Measurements from ENCODE around the gene TMEM150A. TPM values are rescaled to one million over a fixed set of nuclear protein-coding genes. Genes with fewer than 3 reads are reported as not detected.

The TMEM150A gene
- total and polyA plus RNA-seq, 2 of the 13 experiments (the other 11 are each of a cell fraction or from before 2014, with no cell fraction given) = 30.1 to 70.4 TPM

- peak; percentile 91 for TF ChIP-seq TRAFD1 (CRISPR knock-in tag; IDR thresholded peaks at IDR 0.05; ENCODE audit: borderline replicate concordance)
- no peak for TF ChIP-seq ZNF138 (CRISPR knock-in tag; IDR thresholded peaks at IDR 0.05; ENCODE audit: low read depth)
- peak; percentile 99 for TF ChIP-seq BCL3 (CRISPR knock-in tag; IDR thresholded peaks at IDR 0.05)
- TF ChIP-seq ZNF782 (CRISPR knock-in tag; IDR thresholded peaks at IDR 0.05; ENCODE audit: borderline replicate concordance) = 0 out of 2 replicates have a peak, but pooled peaks have one; percentile 74
- TF ChIP-seq TAF15 (IDR thresholded peaks at IDR 0.05; ENCODE audit: low read depth, low read length, poor library complexity, severe bottlenecking) = peak; percentile 90
- no peak; the same call in 1 of the 2 replicates for TF ChIP-seq ZNF225 (CRISPR knock-in tag; IDR thresholded peaks at IDR 0.05)
- no peak for TF ChIP-seq HNRNPH1 (optimal IDR thresholded peaks at IDR 0.05; ENCODE audit: low read depth, low read length)
- no peak for TF ChIP-seq FOSL1 (CRISPR knock-in tag; IDR thresholded peaks at IDR 0.05; ENCODE audit: borderline replicate concordance)
- no peak for TF ChIP-seq ZNF33B (CRISPR knock-in tag; IDR thresholded peaks at IDR 0.05)
- TF ChIP-seq ZNF670 (CRISPR knock-in tag; IDR thresholded peaks at IDR 0.05; ENCODE audit: borderline replicate concordance) = no peak
- no peak for TF ChIP-seq ZNF878 (CRISPR knock-in tag; IDR thresholded peaks at IDR 0.05)
- peak; percentile 63 for TF ChIP-seq PITX1 (CRISPR knock-in tag; IDR thresholded peaks at IDR 0.05)
- no peak for TF ChIP-seq CREM (IDR thresholded peaks at IDR 0.05)
- TF ChIP-seq CREM (CRISPR knock-in tag; IDR thresholded peaks at IDR 0.05) = no peak
- TF ChIP-seq RFXANK (CRISPR knock-in tag; IDR thresholded peaks at IDR 0.05) = no peak
- peak; percentile 91 for TF ChIP-seq RBM39 (IDR thresholded peaks at IDR 0.05; ENCODE audit: low read depth, low read length, poor library complexity, severe bottlenecking)
- TF ChIP-seq ZNF776 (CRISPR knock-in tag; IDR thresholded peaks at IDR 0.05) = peak; percentile 95
- TF ChIP-seq ZNF547 (CRISPR knock-in tag; IDR thresholded peaks at IDR 0.05) = peak; percentile 85
- peak; percentile 98 for TF ChIP-seq ZNF563 (CRISPR knock-in tag; IDR thresholded peaks at IDR 0.05)
- TF ChIP-seq ZNF703 (CRISPR knock-in tag; IDR thresholded peaks at IDR 0.05; ENCODE audit: borderline replicate concordance) = no peak
- TF ChIP-seq KDM6A (CRISPR knock-in tag; IDR thresholded peaks at IDR 0.05; ENCODE audit: low read depth) = peak; percentile 90
- peak; percentile 84 for TF ChIP-seq MAF1 (CRISPR knock-in tag; IDR thresholded peaks at IDR 0.05; ENCODE audit: borderline replicate concordance)
- peak; percentile 91 for TF ChIP-seq MED1 (CRISPR knock-in tag; IDR thresholded peaks at IDR 0.05)
- TF ChIP-seq THAP8 (CRISPR knock-in tag; IDR thresholded peaks at IDR 0.05; ENCODE audit: borderline replicate concordance) = no peak
- no peak for TF ChIP-seq MIER2 (CRISPR knock-in tag; IDR thresholded peaks at IDR 0.05)
- no peak; the same call in 1 of the 2 replicates for TF ChIP-seq CHCHD3 (CRISPR knock-in tag; IDR thresholded peaks at IDR 0.05)
- peak; percentile 69 for TF ChIP-seq ZNF883 (CRISPR knock-in tag; IDR thresholded peaks at IDR 0.05; ENCODE audit: not compliant biosample characterization)
- no peak for TF ChIP-seq ZBTB37 (CRISPR knock-in tag; IDR thresholded peaks at IDR 0.05)
These were observed 18.1 kb downstream of the TMEM150A start, which contains the start of gene VAMP5 (continued) for GRCh38 chr2:85584354-85584856.
